Measurements from ENCODE around the gene HSPA1A.

DNA sequence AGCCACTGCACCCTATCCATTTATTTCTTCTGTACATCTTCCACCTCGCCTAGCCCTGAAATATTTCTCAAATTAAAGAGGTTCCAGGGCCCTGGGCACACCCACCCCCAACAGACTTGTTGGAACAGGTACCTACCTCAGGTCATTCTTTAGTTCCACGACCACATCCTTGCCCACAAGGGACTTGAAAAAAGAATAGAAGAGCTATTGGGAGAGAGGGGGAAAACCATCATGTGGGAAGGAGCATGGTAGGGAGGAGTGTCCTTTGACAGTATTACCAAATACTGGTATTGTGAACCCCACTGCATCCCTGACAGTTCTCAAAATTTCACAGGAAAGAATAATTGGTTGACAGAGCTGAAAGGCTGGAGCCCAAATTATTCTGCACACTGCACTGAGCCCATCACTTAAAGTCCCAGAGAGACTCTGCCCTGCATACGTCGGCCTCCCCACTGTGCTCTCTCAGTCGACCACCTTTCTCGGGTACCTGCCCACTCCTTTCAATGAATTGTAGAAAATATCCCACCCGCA lies 9.3 kb upstream of the HSPA1A start:
- TF ChIP-seq CTCF (IDR thresholded peaks at IDR 0.05; ENCODE audit: low read length), result no peak
- no peak for TF ChIP-seq EZH2 (IDR thresholded peaks at IDR 0.05; ENCODE audit: borderline replicate concordance, low read length)

Data from OCI-LY1 (cell line).